ENCODE results near the gene OSCP1. TPM values are rescaled to one million over a fixed set of nuclear protein-coding genes. Genes with fewer than 3 reads are reported as not detected.

OSCP1 gene
- total RNA-seq, 4 donors from 2014 or later = 15.2 to 31.9 (median 19.5) TPM

DNA sequence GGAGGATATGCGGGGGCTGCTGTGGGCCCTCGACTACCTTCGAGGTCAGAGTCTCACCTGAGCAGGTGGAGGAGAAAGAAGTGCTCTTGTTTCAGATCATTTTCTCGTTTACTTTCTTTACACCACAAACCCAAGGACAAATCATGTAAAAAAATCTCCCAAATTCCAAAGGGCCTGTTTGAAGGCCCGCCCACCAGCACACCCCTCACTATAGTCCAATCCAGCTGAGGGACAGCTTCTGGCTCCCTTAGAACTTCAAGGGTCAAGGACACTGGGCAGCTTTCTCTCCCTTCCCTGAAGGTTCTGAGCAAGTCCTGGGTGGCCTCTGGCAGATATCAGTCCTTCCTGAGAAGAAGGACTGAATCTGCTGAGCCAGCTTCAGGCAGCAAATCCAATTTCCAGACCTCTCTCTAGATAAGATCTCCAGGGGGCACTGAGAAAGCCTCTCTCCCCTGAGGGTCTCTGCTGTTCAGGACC, 70.1 kb downstream of the OSCP1 start:
- WGBS, 2 donors = 62 to 72% methylated on average over 5 of the region's 5 CpGs
- TF ChIP-seq, protein P1, sequence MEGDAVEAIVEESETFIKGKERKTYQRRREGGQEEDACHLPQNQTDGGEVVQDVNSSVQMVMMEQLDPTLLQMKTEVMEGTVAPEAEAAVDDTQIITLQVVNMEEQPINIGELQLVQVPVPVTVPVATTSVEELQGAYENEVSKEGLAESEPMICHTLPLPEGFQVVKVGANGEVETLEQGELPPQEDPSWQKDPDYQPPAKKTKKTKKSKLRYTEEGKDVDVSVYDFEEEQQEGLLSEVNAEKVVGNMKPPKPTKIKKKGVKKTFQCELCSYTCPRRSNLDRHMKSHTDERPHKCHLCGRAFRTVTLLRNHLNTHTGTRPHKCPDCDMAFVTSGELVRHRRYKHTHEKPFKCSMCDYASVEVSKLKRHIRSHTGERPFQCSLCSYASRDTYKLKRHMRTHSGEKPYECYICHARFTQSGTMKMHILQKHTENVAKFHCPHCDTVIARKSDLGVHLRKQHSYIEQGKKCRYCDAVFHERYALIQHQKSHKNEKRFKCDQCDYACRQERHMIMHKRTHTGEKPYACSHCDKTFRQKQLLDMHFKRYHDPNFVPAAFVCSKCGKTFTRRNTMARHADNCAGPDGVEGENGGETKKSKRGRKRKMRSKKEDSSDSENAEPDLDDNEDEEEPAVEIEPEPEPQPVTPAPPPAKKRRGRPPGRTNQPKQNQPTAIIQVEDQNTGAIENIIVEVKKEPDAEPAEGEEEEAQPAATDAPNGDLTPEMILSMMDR (IDR thresholded peaks at IDR 0.05) = no peak
- TF ChIP-seq POLR2A (IDR thresholded peaks at IDR 0.05) = no peak
- Histone ChIP-seq H3K27me3 (no peaks in the 10 kb centered on the region), H3K4me3 (replicated peaks in 1 of 3) (no peak overlapping the region), H3K36me3 (no peaks in the 10 kb centered on the region), H3K9me3 (no peaks in the 10 kb centered on the region), H3K4me1 (peaks cover 25 to 54% of the 10 kb centered on the region in 2 donors), H3K27ac (peak overlapping the region; percentile 49 to 66 (median 61))
- intact Hi-C loops (cut with DNase I) = no loop called here
- DNase-seq = peak; percentile 45 to 46

DNA sequence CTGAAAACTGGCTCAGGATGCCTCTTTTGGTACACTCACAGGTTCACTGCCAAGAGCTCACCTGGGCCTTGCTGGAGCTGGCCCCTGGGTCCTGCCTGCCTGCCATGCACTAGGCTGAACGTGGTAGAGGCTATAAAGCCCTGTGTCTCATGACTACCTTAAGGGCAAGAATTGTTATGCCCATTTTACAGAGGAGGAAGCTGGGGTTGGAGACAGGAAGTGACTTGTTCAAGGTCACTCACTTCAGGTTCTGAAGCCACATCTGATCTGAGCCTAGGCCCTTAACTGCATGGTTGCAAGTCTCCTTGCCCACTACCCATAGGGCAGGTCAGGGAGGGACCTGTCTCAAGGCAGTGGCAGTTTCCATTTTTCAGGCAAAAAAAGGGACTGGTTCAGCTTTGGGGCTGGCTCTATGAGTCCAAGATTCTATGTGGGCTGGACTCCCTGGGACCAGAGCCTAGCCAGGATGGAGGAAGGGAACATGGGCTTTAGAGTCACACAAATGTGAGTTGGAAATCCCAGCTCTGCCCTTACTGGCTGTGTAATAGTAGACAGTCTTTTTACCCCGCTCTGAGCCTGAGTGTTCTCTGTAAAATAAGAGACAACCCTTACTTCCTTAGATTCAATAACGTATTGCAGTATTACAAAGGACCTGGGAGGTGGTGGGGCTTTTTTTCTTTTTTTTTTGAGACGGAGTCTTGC, 72.3 kb downstream of the OSCP1 start:
- peak overlapping the region in 1 of 3 donors; percentile 2 for H3K27ac ChIP-seq
- DNase-seq = no peak
- H3K36me3 ChIP-seq = no peaks in the 10 kb centered on the region
- no peak overlapping the region for H3K4me3 ChIP-seq (replicated peaks in 1 of 3)
- no peaks in the 10 kb centered on the region for H3K27me3 ChIP-seq
- H3K4me1 ChIP-seq = peaks cover 35 to 58% of the 10 kb centered on the region in 2 donors
- intact Hi-C loops (cut with DNase I) = no loop called here
- TF ChIP-seq POLR2A (IDR thresholded peaks at IDR 0.05) = no peak
- TF ChIP-seq, protein P1 (IDR thresholded peaks at IDR 0.05) = no peak
- WGBS, 2 donors = 77 to 83% methylated on average over 4 of the region's 4 CpGs
- no peaks in the 10 kb centered on the region for H3K9me3 ChIP-seq

DNA sequence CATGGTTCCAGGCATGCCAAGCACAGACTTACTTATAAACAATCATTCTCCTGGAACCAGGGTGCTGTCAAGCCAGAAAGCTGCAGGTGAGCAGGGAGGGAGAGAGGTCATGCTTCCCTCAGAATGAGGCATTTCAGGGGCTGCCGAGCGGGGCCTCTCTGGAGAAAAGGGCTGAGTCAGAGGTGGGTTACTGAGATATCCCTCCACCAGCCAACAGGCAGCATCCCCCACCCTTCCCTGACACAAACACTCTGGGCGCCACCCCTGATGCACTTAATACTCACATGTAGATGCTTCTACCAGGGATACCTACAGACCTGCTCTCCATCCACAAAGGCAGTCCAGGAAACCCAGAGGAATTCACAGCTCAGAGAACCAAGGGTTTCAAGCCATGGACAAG, 77.6 kb downstream of the OSCP1 start:
- no peak for TF ChIP-seq POLR2A (IDR thresholded peaks at IDR 0.05)
- TF ChIP-seq, protein P1 (IDR thresholded peaks at IDR 0.05) = no peak
- peak in 1 of 2 donors; percentile 47 for DNase-seq
- H3K4me1 ChIP-seq = peaks cover 60 to 68% of the 10 kb centered on the region in 2 donors
- intact Hi-C loops (cut with DNase I) = no loop called here
- no peaks in the 10 kb centered on the region for H3K27me3 ChIP-seq
- no peaks in the 10 kb centered on the region for H3K36me3 ChIP-seq
- peak overlapping the region; percentile 87 to 96 (median 91) for H3K27ac ChIP-seq
- 67 to 86% methylated on average over 2 to 3 of the region's 3 CpGs for WGBS, 2 donors
- no peak overlapping the region for H3K4me3 ChIP-seq (replicated peaks in 1 of 3)
- no peaks in the 10 kb centered on the region for H3K9me3 ChIP-seq

DNA sequence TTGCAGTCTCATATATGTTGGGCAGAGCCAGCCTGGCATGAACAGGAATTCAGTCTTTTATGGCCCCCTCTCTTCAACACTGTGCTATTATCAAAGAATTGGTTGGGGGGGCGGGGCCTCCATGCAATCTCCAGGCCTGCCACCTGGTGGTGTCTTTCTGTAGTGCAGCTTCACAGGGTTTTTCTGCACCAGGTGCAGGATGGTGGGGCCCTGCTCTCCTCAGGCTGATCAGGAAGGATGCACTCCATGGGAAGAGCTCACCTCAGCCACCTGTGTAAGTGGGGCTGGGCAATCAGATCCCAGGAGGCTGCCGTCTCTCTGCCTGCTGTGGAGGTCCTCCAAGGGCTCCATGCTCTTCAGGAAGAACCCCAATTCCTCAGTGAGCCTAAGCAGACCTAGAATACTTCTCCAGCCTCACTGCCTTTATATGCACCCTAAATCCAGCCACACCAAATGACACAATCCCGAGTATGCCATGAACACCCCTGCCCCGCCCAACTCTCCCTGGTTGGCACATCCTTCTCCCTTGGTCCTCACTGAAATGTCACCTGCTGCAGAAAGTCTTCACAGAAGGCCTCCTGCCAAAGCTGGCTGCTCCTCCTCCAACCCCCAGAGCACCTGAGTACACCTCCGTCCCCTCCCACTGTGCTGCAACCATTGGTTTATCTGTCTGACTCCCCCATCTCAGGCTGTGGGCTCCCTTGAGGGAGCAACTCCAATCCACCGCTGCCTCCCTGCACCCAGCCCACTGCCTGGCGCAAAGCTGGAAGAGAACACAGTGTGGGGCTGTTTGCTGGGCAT, 81.0 kb downstream of the OSCP1 start:
- Histone ChIP-seq H3K4me3 (replicated peaks in 1 of 3) (no peak overlapping the region), H3K4me1 (peaks cover 74 to 83% of the 10 kb centered on the region in 2 donors), H3K36me3 (no peaks in the 10 kb centered on the region), H3K27me3 (no peaks in the 10 kb centered on the region), H3K9me3 (no peaks in the 10 kb centered on the region), H3K27ac (peak overlapping the region; percentile 29 to 91 (median 87))
- WGBS, 2 donors = 52 to 71% methylated on average over 6 to 7 of the region's 7 CpGs
- DNase-seq = peak; percentile 80 to 84
- TF ChIP-seq, protein P1 (IDR thresholded peaks at IDR 0.05) = peak; percentile 89 to 98 (median 92)
- TF ChIP-seq POLR2A (IDR thresholded peaks at IDR 0.05) = no peak
- intact Hi-C loops (cut with DNase I) = no loop called here

Small RNA genes lying within 50 kb of the gene (small RNA-seq; reads per million reads assigned to genes)
- gene RNU4-27P (not detected), gene SNORA63C (3.0 reads per million, percentile 74 among the genes with 10 or more reads in this experiment)

Other genes starting within 250 kb of the OSCP1 start
- gene THRAP3, start 226.0 kb downstream of the OSCP1 start, total RNA-seq = 100 to 1,000 TPM in 3 of 4 donors, 10 to 100 TPM in 1; 88.9 to 129 (median 115) TPM
- 10 to 100 TPM; 10.7 to 25.1 (median 16.9) TPM for gene SH3D21, start 144.1 kb downstream of the OSCP1 start, total RNA-seq
- 10 to 100 TPM; 30.7 to 71.5 (median 52.5) TPM for gene EVA1B, start 126.8 kb downstream of the OSCP1 start, total RNA-seq
- 10 to 100 TPM; 37.0 to 61.1 (median 50.9) TPM for gene STK40, start 64.5 kb downstream of the OSCP1 start, total RNA-seq
- gene LSM10, start 52.5 kb downstream of the OSCP1 start, total RNA-seq = 10 to 100 TPM; 19.1 to 52.7 (median 49.0) TPM
- gene MRPS15, start 13.9 kb upstream of the OSCP1 start, total RNA-seq = 10 to 100 TPM; 45.6 to 85.9 (median 56.3) TPM
- gene CSF3R, start 32.5 kb upstream of the OSCP1 start, total RNA-seq = 1 to 10 TPM; 3.5 to 7.9 (median 7.1) TPM

All from thyroid gland (tissue), 4 donors.